Loucy (cell line): ENCODE measurements around the gene ZRANB1.

Experiments
- H2AFZ ChIP-seq: fragments of 200-600 bp; sonication (generic); 2 replicates; pipeline ENCODE4 v1.6.0; 2016; ENCODE audit warnings: antibody characterized with exemption, mild to moderate bottlenecking, low read length, moderate library complexity
- H3F3A ChIP-seq: fragments of 200-600 bp; 2 replicates; pipeline ENCODE4 v1.6.0; 2016; ENCODE audit warnings: antibody characterized with exemption, low read depth, mild to moderate bottlenecking
- H3K27me3 ChIP-seq: fragments of 200-600 bp; sonication (generic); 2 replicates; pipeline ENCODE4 v1.6.1; 2014; ENCODE audit warnings: low read length, mild to moderate bottlenecking; ENCODE audit not compliant: insufficient read depth, poor library complexity, severe bottlenecking
- H3K36me3 ChIP-seq: fragments of 200-600 bp; sonication (generic); 2 replicates; pipeline ENCODE4 v1.6.1; 2016; ENCODE audit warnings: low read length; ENCODE audit not compliant: insufficient read depth
- H3K4me1 ChIP-seq: fragments of 200-600 bp; sonication (generic); 2 replicates; pipeline ENCODE4 v1.5.1; 2014; ENCODE audit warnings: low read length, mild to moderate bottlenecking; ENCODE audit not compliant: insufficient read depth, poor library complexity, severe bottlenecking
- H3K4me2 ChIP-seq: fragments of 200-600 bp; sonication (generic); 2 replicates; pipeline ENCODE4 v1.6.0; 2014; ENCODE audit warnings: antibody characterized with exemption, low read length, low read depth, mild to moderate bottlenecking; ENCODE audit not compliant: poor library complexity, severe bottlenecking
- H3K4me3 ChIP-seq: fragments of 200-600 bp; sonication (generic); 2 replicates; pipeline ENCODE4 v1.5.1; 2014; ENCODE audit warnings: low read length, mild to moderate bottlenecking, mixed read lengths; ENCODE audit not compliant: poor library complexity, severe bottlenecking
- H3K79me2 ChIP-seq: fragments of 200-600 bp; sonication (generic); 2 replicates; pipeline ENCODE4 v1.6.1; 2014; ENCODE audit warnings: low read length; ENCODE audit not compliant: insufficient read depth
- H3K9ac ChIP-seq: fragments of 200-600 bp; sonication (generic); 2 replicates; pipeline ENCODE4 v1.6.0; 2014; ENCODE audit warnings: mild to moderate bottlenecking, low read depth, low read length, moderate library complexity; ENCODE audit not compliant: poor library complexity, severe bottlenecking
- H3K9me2 ChIP-seq: fragments of 200-600 bp; sonication (generic); replicated peaks from 2 replicates; pipeline ENCODE4 v1.6.1; 2016; ENCODE audit warnings: low read depth, low read length, mixed read lengths
- H3K9me3 ChIP-seq: fragments of 200-600 bp; sonication (generic); 2 replicates; pipeline ENCODE4 v1.6.1; 2014; ENCODE audit warnings: mild to moderate bottlenecking, antibody characterized with exemption, low read length, low read depth; ENCODE audit not compliant: insufficient read depth
- H4K20me1 ChIP-seq: fragments of 200-600 bp; sonication (generic); 2 replicates; pipeline ENCODE4 v1.6.0; 2014; ENCODE audit warnings: antibody characterized with exemption, low read length, mild to moderate bottlenecking; ENCODE audit not compliant: insufficient read depth, poor library complexity, severe bottlenecking
- EZH2phosphoT487 ChIP-seq: fragments of 200-600 bp; IDR thresholded peaks from 2 replicates; pipeline ENCODE4 v1.6.1; 2018; ENCODE audit warnings: antibody characterized with exemption, mild to moderate bottlenecking, moderate library complexity, borderline replicate concordance
- TF ChIP-seq, protein P1 (sequence below): fragments of 200-600 bp; sonication (generic); conservative IDR thresholded peaks from 2 replicates; pipeline ENCODE4 v1.5.1; 2014; ENCODE audit warnings: mild to moderate bottlenecking, antibody characterized with exemption, low read length

The ZRANB1 gene

GRCh38 chr10:124953421-124953820 is 11.5 kb downstream of the ZRANB1 start:
- Histone ChIP-seq H2AFZ (no peak overlapping the region), H3K9me2 (no peaks in the 10 kb centered on the region), H3K9me3 (no peaks in the 10 kb centered on the region), H4K20me1 (peaks cover 66% of the 10 kb centered on the region), H3K9ac (no peak overlapping the region), H3K79me2 (peaks cover 90% of the 10 kb centered on the region), H3K4me3 (no peak overlapping the region), H3K4me2 (no peak overlapping the region), H3K36me3 (peaks cover 4% of the 10 kb centered on the region; the same call in 1 of the 2 replicates), H3K4me1 (peaks cover 14% of the 10 kb centered on the region), H3K27me3 (no peaks in the 10 kb centered on the region), H3F3A (no peaks in the 10 kb centered on the region)
- no peak for TF ChIP-seq EZH2phosphoT487
- TF ChIP-seq, protein P1, sequence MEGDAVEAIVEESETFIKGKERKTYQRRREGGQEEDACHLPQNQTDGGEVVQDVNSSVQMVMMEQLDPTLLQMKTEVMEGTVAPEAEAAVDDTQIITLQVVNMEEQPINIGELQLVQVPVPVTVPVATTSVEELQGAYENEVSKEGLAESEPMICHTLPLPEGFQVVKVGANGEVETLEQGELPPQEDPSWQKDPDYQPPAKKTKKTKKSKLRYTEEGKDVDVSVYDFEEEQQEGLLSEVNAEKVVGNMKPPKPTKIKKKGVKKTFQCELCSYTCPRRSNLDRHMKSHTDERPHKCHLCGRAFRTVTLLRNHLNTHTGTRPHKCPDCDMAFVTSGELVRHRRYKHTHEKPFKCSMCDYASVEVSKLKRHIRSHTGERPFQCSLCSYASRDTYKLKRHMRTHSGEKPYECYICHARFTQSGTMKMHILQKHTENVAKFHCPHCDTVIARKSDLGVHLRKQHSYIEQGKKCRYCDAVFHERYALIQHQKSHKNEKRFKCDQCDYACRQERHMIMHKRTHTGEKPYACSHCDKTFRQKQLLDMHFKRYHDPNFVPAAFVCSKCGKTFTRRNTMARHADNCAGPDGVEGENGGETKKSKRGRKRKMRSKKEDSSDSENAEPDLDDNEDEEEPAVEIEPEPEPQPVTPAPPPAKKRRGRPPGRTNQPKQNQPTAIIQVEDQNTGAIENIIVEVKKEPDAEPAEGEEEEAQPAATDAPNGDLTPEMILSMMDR = no peak

DNA sequence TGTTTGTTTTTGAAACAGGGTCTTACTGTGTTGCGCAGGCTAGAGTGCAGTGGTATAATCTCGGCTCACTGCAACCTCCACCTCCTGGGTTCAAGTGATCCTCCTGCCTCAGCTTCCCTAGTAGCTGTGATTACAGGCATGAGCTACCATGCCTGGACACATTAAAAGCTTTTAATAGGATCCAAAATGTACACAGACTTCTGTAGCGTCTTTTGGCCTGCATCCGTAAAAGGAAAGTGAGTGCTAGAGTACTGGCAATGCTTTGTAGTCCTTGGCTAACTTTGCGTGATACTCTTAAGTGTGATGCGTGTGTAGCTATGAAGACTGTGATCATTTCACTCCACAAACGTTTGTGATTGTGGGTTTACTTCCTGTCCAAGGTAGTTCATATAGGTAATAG is 13.3 kb downstream of the ZRANB1 start:
- Histone ChIP-seq H3K9me3 (no peaks in the 10 kb centered on the region), H3K4me1 (peaks cover 14% of the 10 kb centered on the region), H4K20me1 (peaks cover 72% of the 10 kb centered on the region), H3F3A (no peaks in the 10 kb centered on the region), H3K9ac (no peak overlapping the region), H3K4me3 (no peak overlapping the region), H3K27me3 (no peaks in the 10 kb centered on the region), H3K9me2 (no peaks in the 10 kb centered on the region), H3K36me3 (no peaks in the 10 kb centered on the region; the same call in 1 of the 2 replicates), H2AFZ (no peak overlapping the region), H3K4me2 (no peak overlapping the region), H3K79me2 (peaks cover 93% of the 10 kb centered on the region)
- TF ChIP-seq, protein P1 = no peak
- no peak for TF ChIP-seq EZH2phosphoT487

DNA sequence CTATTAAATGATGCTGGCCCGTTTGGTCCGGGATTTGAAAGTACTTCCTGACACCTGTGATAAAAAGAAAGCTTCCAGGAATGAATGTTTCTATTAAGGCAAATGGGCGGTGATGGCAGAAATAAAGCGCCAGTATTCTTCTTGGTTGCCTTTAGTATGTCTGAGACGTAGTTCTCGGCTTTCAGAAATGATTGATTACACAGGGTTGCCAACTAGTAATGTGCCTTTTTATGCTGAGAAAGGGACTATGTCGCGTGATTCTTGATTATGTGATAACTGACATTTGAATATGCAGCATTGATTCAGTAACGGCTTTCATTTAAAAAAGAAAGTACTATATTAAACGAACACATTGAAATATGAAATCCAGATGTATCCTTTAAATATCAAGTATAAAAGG is 13.9 kb downstream of the ZRANB1 start:
- TF ChIP-seq, protein P1 = no peak
- no peak for TF ChIP-seq EZH2phosphoT487
- Histone ChIP-seq H3K9ac (no peak overlapping the region), H3K79me2 (peaks cover 93% of the 10 kb centered on the region), H3K36me3 (no peaks in the 10 kb centered on the region; the same call in 1 of the 2 replicates), H3K27me3 (no peaks in the 10 kb centered on the region), H3K4me2 (no peak overlapping the region), H3F3A (no peaks in the 10 kb centered on the region), H3K4me3 (no peak overlapping the region), H4K20me1 (peaks cover 69% of the 10 kb centered on the region), H3K4me1 (peaks cover 14% of the 10 kb centered on the region), H3K9me2 (no peaks in the 10 kb centered on the region), H2AFZ (no peak overlapping the region), H3K9me3 (no peaks in the 10 kb centered on the region)
